Activated B cell treated with CpG ODN at 0.5 μM for 24 hours (primary cell): ENCODE data around the gene GRPEL1. TPM values are rescaled to one million over a fixed set of nuclear protein-coding genes. Genes with fewer than 3 reads are reported as not detected.

Source experiments
- ATAC-seq: fragments of 200-7000 bp; cut with Tn5 transposase; one replicate; pipeline ENCODE4 v1.10.0; 2021; ENCODE audit warnings: low read depth, mild to moderate bottlenecking, moderate library complexity
- CTCF ChIA-PET: fragments of 350-600 bp; sonication (Branson Sonifier 250); formaldehyde crosslinking; loops from one replicate; lab custom pipeline; 2021; ENCODE audit warnings: antibody characterized with exemption; lab: Charles Lee
- POLR2A ChIA-PET: fragments of 350-600 bp; sonication (Branson Sonifier 250); formaldehyde crosslinking; loops from one replicate; lab custom pipeline; 2021; ENCODE audit warnings: antibody characterized with exemption; lab: Charles Lee
- DNase-seq: peaks from one replicate; pipeline ENCODE4 v3.0.0; 2022
- H3K27ac Mint-ChIP-seq: one replicate; pipeline ENCODE4 v1.8.0; 2020; ENCODE audit warnings: mixed read lengths
- H3K27me3 Mint-ChIP-seq: one replicate; pipeline ENCODE4 v1.8.0; 2021; ENCODE audit warnings: mixed read lengths
- H3K36me3 Mint-ChIP-seq: one replicate; pipeline ENCODE4 v1.8.0; 2021; ENCODE audit warnings: low read depth, mixed read lengths
- H3K4me1 Mint-ChIP-seq: one replicate; pipeline ENCODE4 v1.8.0; 2021; ENCODE audit warnings: mixed read lengths
- H3K4me3 Mint-ChIP-seq: one replicate; pipeline ENCODE4 v1.8.0; 2020; ENCODE audit warnings: mild to moderate bottlenecking, mixed read lengths
- H3K9me3 Mint-ChIP-seq: one replicate; pipeline ENCODE4 v1.8.0; 2020; ENCODE audit warnings: mixed read lengths
- intact Hi-C: fragments of 100-400 bp; cut with micrococcal nuclease; formaldehyde crosslinking; loops from one replicate; pipeline ENCODE4 v1.15.1; 2024
- total RNA-seq: library from RNA; stranded (reverse); gene quantifications from 2 replicates; pipeline ENCODE4 v1.2.3, GENCODE V29; 2022
- TF ChIP-seq, protein P1 (sequence below): fragments of 200-600 bp; IDR thresholded peaks from one replicate; pipeline ENCODE4 v1.8.0; 2022; ENCODE audit warnings: antibody characterized with exemption, mild to moderate bottlenecking

GRPEL1 gene
- total RNA-seq, 1 donor from 2014 or later: 31.8 TPM

GRCh38 chr4:7051905-7052304 is 16.0 kb downstream of the GRPEL1 start:
- Mint-ChIP-seq H3K4me3 (no peak overlapping the region), H3K27ac (no peak overlapping the region), H3K9me3 (no peaks in the 10 kb centered on the region), H3K4me1 (peaks cover 30% of the 10 kb centered on the region), H3K27me3 (no peaks in the 10 kb centered on the region), H3K36me3 (peaks cover 42% of the 10 kb centered on the region)
- ChIA-PET POLR2A (interaction anchor here (0.6 to 0.8 kb wide), 2 partner anchors 8 to 18 kb away, joined by 3 to 6 read pairs; partner anchors contain the start of gene TADA2B), CTCF (no interaction called here)
- intact Hi-C loops: no loop called here
- TF ChIP-seq, protein P1, sequence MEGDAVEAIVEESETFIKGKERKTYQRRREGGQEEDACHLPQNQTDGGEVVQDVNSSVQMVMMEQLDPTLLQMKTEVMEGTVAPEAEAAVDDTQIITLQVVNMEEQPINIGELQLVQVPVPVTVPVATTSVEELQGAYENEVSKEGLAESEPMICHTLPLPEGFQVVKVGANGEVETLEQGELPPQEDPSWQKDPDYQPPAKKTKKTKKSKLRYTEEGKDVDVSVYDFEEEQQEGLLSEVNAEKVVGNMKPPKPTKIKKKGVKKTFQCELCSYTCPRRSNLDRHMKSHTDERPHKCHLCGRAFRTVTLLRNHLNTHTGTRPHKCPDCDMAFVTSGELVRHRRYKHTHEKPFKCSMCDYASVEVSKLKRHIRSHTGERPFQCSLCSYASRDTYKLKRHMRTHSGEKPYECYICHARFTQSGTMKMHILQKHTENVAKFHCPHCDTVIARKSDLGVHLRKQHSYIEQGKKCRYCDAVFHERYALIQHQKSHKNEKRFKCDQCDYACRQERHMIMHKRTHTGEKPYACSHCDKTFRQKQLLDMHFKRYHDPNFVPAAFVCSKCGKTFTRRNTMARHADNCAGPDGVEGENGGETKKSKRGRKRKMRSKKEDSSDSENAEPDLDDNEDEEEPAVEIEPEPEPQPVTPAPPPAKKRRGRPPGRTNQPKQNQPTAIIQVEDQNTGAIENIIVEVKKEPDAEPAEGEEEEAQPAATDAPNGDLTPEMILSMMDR: no peak
- DNase-seq: no peak
- no peak for ATAC-seq

DNA sequence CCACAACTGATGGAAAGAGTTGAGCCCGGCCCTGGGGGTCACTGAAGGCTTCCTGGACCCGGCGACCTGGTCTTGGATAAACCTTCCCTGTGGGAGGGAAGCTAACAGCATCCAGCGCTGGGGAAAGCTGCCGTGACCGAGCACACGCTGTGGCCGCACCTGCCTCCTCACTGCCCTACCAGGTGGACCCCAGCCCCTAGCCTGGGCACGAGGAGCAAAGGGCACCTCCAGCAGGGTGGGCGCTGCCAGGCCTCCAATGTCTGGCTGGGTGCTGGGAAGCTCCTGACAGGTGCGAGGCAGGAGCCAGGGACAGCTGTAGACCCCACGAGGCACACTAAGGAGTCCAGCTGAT is 16.7 kb downstream of the GRPEL1 start:
- DNase-seq (no peak), ATAC-seq (no peak)
- no peaks in the 10 kb centered on the region for H3K27me3 Mint-ChIP-seq
- no peak overlapping the region for H3K4me3 Mint-ChIP-seq
- peaks cover 38% of the 10 kb centered on the region for H3K4me1 Mint-ChIP-seq
- H3K9me3 Mint-ChIP-seq: no peaks in the 10 kb centered on the region
- ChIA-PET POLR2A (no interaction called here), CTCF (no interaction called here)
- TF ChIP-seq, protein P1: no peak
- peaks cover 40% of the 10 kb centered on the region for H3K36me3 Mint-ChIP-seq
- H3K27ac Mint-ChIP-seq: no peak overlapping the region
- intact Hi-C loops: no loop called here

- Mint-ChIP-seq H3K4me1 (peaks cover 43% of the 10 kb centered on the region), H3K27ac (no peak overlapping the region), H3K9me3 (no peaks in the 10 kb centered on the region), H3K36me3 (peaks cover 34% of the 10 kb centered on the region), H3K4me3 (no peak overlapping the region), H3K27me3 (no peaks in the 10 kb centered on the region)
- no peak for ATAC-seq
- TF ChIP-seq, protein P1: no peak
- intact Hi-C loops: no loop called here
- ChIA-PET POLR2A (no interaction called here), CTCF (no interaction called here)
- DNase-seq: no peak
Measured at GRCh38 chr4:7050481-7051143, 17.3 kb downstream of the GRPEL1 start.

DNA sequence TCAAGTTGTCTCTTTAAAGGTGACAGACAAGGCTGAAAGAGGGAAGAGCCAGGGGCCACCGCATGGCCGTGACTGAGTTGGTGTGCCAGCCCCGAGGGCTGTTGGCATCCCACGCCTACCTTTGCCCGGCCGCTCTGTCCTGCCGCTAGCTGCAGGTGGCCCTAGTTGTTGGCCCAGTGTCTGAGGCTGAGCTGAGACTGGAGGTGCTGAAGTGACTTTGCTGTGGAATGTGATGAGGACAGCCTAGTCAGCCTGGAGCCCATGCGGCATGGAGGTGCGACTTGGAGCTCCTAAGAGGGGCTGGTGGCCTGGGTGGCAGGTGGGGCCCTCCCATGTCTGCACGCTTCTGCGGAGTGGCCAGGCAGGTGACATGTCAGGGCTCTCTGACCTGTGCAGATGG is 18.1 kb downstream of the GRPEL1 start:
- H3K4me3 Mint-ChIP-seq: no peak overlapping the region
- H3K4me1 Mint-ChIP-seq: peaks cover 51% of the 10 kb centered on the region
- H3K27me3 Mint-ChIP-seq: no peaks in the 10 kb centered on the region
- no peaks in the 10 kb centered on the region for H3K9me3 Mint-ChIP-seq
- H3K36me3 Mint-ChIP-seq: peaks cover 30% of the 10 kb centered on the region
- TF ChIP-seq, protein P1: no peak
- no peak overlapping the region for H3K27ac Mint-ChIP-seq
- intact Hi-C loops: no loop called here
- CTCF ChIA-PET: no interaction called here
- POLR2A ChIA-PET: interaction anchor here (0.5 to 0.9 kb wide), 2 partner anchors 8 to 18 kb away, joined by 3 to 8 read pairs; no protein-coding TSS in a partner anchor
- ATAC-seq: no peak
- DNase-seq: no peak

- ChIA-PET POLR2A (interaction anchor here (0.5 to 0.9 kb wide), 2 partner anchors 9 to 18 kb away, joined by 3 to 8 read pairs; no protein-coding TSS in a partner anchor), CTCF (no interaction called here)
- Mint-ChIP-seq H3K27ac (no peak overlapping the region), H3K4me1 (peaks cover 56% of the 10 kb centered on the region), H3K27me3 (no peaks in the 10 kb centered on the region), H3K9me3 (no peaks in the 10 kb centered on the region), H3K36me3 (peaks cover 26% of the 10 kb centered on the region), H3K4me3 (no peak overlapping the region)
- TF ChIP-seq, protein P1: no peak
- intact Hi-C loops: no loop called here
- no peak for DNase-seq
- ATAC-seq: no peak
Measured at GRCh38 chr4:7049295-7049694, 18.6 kb downstream of the GRPEL1 start.
